Tibial nerve (tissue), 4 donors: ENCODE measurements around the gene TSSK2.

Experiments used
- EP300 ChIP-seq, 2 donors: sonication (generic); formaldehyde crosslinking; IDR thresholded peaks; one replicate each; pipeline ENCODE4 v1.6.1; 2017; ENCODE audit warnings: antibody characterized with exemption in 2 of 2, mild to moderate bottlenecking in 1 of 2
- POLR2A ChIP-seq, 2 donors: fragments of 450-650 bp; IDR thresholded peaks; one replicate each; pipeline ENCODE4 v1.6.1; 2017; ENCODE audit warnings: antibody characterized with exemption in 2 of 2, mild to moderate bottlenecking in 2 of 2, moderate library complexity in 2 of 2
- TF ChIP-seq, protein P1 (sequence below), 5 experiments: fragments of 200-600 bp in 3 of 5; fragments of 450-650 bp in 2 of 5; sonication (generic) in 3 of 5; IDR thresholded peaks; one replicate each; pipeline ENCODE4 v1.5.1; 2016 to 2019; ENCODE audit warnings: antibody characterized with exemption in 5 of 5, mild to moderate bottlenecking in 3 of 5, moderate library complexity in 2 of 5

DNA sequence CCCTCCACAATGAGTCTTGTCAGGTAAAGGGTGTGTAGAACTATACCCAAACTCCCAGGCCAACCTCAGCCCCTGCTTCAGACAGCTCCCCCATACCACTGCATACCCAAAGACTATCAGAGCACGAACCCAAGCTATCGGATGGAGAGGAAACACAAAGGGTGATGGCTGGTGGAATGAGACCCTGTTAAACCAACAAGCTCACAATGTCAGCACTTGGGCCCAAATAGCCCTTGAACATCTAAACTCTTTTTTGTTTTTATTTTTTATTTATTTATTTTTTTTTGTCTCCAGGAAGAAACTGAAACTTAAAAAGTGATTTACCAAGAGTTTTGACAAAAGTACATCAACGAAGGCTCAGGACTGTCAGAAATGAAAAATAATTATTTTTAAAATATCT is 19.5 kb upstream of the TSSK2 start:
- TF ChIP-seq EP300 (IDR thresholded peaks at IDR 0.05) = no peak
- TF ChIP-seq POLR2A (IDR thresholded peaks at IDR 0.05) = no peak
- TF ChIP-seq, protein P1, sequence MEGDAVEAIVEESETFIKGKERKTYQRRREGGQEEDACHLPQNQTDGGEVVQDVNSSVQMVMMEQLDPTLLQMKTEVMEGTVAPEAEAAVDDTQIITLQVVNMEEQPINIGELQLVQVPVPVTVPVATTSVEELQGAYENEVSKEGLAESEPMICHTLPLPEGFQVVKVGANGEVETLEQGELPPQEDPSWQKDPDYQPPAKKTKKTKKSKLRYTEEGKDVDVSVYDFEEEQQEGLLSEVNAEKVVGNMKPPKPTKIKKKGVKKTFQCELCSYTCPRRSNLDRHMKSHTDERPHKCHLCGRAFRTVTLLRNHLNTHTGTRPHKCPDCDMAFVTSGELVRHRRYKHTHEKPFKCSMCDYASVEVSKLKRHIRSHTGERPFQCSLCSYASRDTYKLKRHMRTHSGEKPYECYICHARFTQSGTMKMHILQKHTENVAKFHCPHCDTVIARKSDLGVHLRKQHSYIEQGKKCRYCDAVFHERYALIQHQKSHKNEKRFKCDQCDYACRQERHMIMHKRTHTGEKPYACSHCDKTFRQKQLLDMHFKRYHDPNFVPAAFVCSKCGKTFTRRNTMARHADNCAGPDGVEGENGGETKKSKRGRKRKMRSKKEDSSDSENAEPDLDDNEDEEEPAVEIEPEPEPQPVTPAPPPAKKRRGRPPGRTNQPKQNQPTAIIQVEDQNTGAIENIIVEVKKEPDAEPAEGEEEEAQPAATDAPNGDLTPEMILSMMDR (IDR thresholded peaks at IDR 0.05) = no peak
